Loucy (cell line): ENCODE results near the gene TP53I13.

Experiments used
- H2AFZ ChIP-seq: fragments of 200-600 bp; sonication (generic); 2 replicates; pipeline ENCODE4 v1.6.0; 2016; ENCODE audit warnings: antibody characterized with exemption, mild to moderate bottlenecking, low read length, moderate library complexity
- H3F3A ChIP-seq: fragments of 200-600 bp; 2 replicates; pipeline ENCODE4 v1.6.0; 2016; ENCODE audit warnings: antibody characterized with exemption, low read depth, mild to moderate bottlenecking
- H3K27me3 ChIP-seq: fragments of 200-600 bp; sonication (generic); 2 replicates; pipeline ENCODE4 v1.6.1; 2014; ENCODE audit warnings: low read length, mild to moderate bottlenecking; ENCODE audit not compliant: insufficient read depth, poor library complexity, severe bottlenecking
- H3K36me3 ChIP-seq: fragments of 200-600 bp; sonication (generic); 2 replicates; pipeline ENCODE4 v1.6.1; 2016; ENCODE audit warnings: low read length; ENCODE audit not compliant: insufficient read depth
- H3K4me1 ChIP-seq: fragments of 200-600 bp; sonication (generic); 2 replicates; pipeline ENCODE4 v1.5.1; 2014; ENCODE audit warnings: low read length, mild to moderate bottlenecking; ENCODE audit not compliant: insufficient read depth, poor library complexity, severe bottlenecking
- H3K4me2 ChIP-seq: fragments of 200-600 bp; sonication (generic); 2 replicates; pipeline ENCODE4 v1.6.0; 2014; ENCODE audit warnings: antibody characterized with exemption, low read length, low read depth, mild to moderate bottlenecking; ENCODE audit not compliant: poor library complexity, severe bottlenecking
- H3K4me3 ChIP-seq: fragments of 200-600 bp; sonication (generic); 2 replicates; pipeline ENCODE4 v1.5.1; 2014; ENCODE audit warnings: low read length, mild to moderate bottlenecking, mixed read lengths; ENCODE audit not compliant: poor library complexity, severe bottlenecking
- H3K79me2 ChIP-seq: fragments of 200-600 bp; sonication (generic); 2 replicates; pipeline ENCODE4 v1.6.1; 2014; ENCODE audit warnings: low read length; ENCODE audit not compliant: insufficient read depth
- H3K9ac ChIP-seq: fragments of 200-600 bp; sonication (generic); 2 replicates; pipeline ENCODE4 v1.6.0; 2014; ENCODE audit warnings: mild to moderate bottlenecking, low read depth, low read length, moderate library complexity; ENCODE audit not compliant: poor library complexity, severe bottlenecking
- H3K9me2 ChIP-seq: fragments of 200-600 bp; sonication (generic); replicated peaks from 2 replicates; pipeline ENCODE4 v1.6.1; 2016; ENCODE audit warnings: low read depth, low read length, mixed read lengths
- H3K9me3 ChIP-seq: fragments of 200-600 bp; sonication (generic); 2 replicates; pipeline ENCODE4 v1.6.1; 2014; ENCODE audit warnings: mild to moderate bottlenecking, antibody characterized with exemption, low read length, low read depth; ENCODE audit not compliant: insufficient read depth
- H4K20me1 ChIP-seq: fragments of 200-600 bp; sonication (generic); 2 replicates; pipeline ENCODE4 v1.6.0; 2014; ENCODE audit warnings: antibody characterized with exemption, low read length, mild to moderate bottlenecking; ENCODE audit not compliant: insufficient read depth, poor library complexity, severe bottlenecking
- CTCF ChIP-seq: fragments of 200-600 bp; sonication (generic); conservative IDR thresholded peaks from 2 replicates; pipeline ENCODE4 v1.5.1; 2014; ENCODE audit warnings: mild to moderate bottlenecking, antibody characterized with exemption, low read length
- EZH2phosphoT487 ChIP-seq: fragments of 200-600 bp; IDR thresholded peaks from 2 replicates; pipeline ENCODE4 v1.6.1; 2018; ENCODE audit warnings: antibody characterized with exemption, mild to moderate bottlenecking, moderate library complexity, borderline replicate concordance

Gene TP53I13

GRCh38 chr17:29574732-29575510 is 6.4 kb downstream of the TP53I13 start:
- Histone ChIP-seq H3K4me3 (no peak overlapping the region), H3K36me3 (peaks cover 52% of the 10 kb centered on the region; the same call in 1 of the 2 replicates), H3K79me2 (no peaks in the 10 kb centered on the region; the same call in 1 of the 2 replicates), H3K9me2 (no peaks in the 10 kb centered on the region), H3K9me3 (no peaks in the 10 kb centered on the region), H3K9ac (no peak overlapping the region), H3F3A (no peaks in the 10 kb centered on the region), H4K20me1 (peaks cover 6% of the 10 kb centered on the region), H3K4me1 (no peaks in the 10 kb centered on the region), H2AFZ (no peak overlapping the region), H3K4me2 (no peak overlapping the region), H3K27me3 (no peaks in the 10 kb centered on the region)
- TF ChIP-seq EZH2phosphoT487, result no peak
- no peak for TF ChIP-seq CTCF

- Histone ChIP-seq H4K20me1 (peaks cover 6% of the 10 kb centered on the region), H3F3A (no peaks in the 10 kb centered on the region), H3K9me3 (no peaks in the 10 kb centered on the region), H2AFZ (no peak overlapping the region), H3K4me1 (no peaks in the 10 kb centered on the region), H3K27me3 (no peaks in the 10 kb centered on the region), H3K9me2 (no peaks in the 10 kb centered on the region), H3K79me2 (no peaks in the 10 kb centered on the region), H3K4me3 (no peak overlapping the region), H3K9ac (no peak overlapping the region), H3K36me3 (peaks cover 52% of the 10 kb centered on the region; the same call in 1 of the 2 replicates), H3K4me2 (no peak overlapping the region)
- TF ChIP-seq CTCF (no peak), EZH2phosphoT487 (no peak)
Observed at GRCh38 chr17:29575511-29576213, 7.2 kb downstream of the TP53I13 start.

- no peak for TF ChIP-seq EZH2phosphoT487
- no peak for TF ChIP-seq CTCF
- Histone ChIP-seq H3K4me3 (no peak overlapping the region), H3K9me3 (no peaks in the 10 kb centered on the region), H4K20me1 (peaks cover 6% of the 10 kb centered on the region), H3K79me2 (no peaks in the 10 kb centered on the region), H3F3A (no peaks in the 10 kb centered on the region), H3K36me3 (peaks cover 57% of the 10 kb centered on the region; the same call in 1 of the 2 replicates), H3K27me3 (no peaks in the 10 kb centered on the region), H3K9me2 (no peaks in the 10 kb centered on the region), H3K9ac (no peak overlapping the region), H3K4me2 (no peak overlapping the region), H3K4me1 (no peaks in the 10 kb centered on the region), H2AFZ (no peak overlapping the region)
Observed at GRCh38 chr17:29576214-29577000, 7.9 kb downstream of the TP53I13 start.
